CD14-positive monocyte (primary cell): ENCODE measurements around the gene BLVRB. TPM values are rescaled to one million over a fixed set of nuclear protein-coding genes. Genes with fewer than 3 reads are reported as not detected.

ENCODE experiments used
- DNase-seq, 3 donors: peaks; one replicate each; pipeline ENCODE4 v3.0.0-alpha.2; 2011 to 2022
- H2AFZ ChIP-seq: 2 replicates; pipeline ENCODE4 v1.6.0; 2012; ENCODE audit warnings: mild to moderate bottlenecking, low read depth, low read length, inconsistent platforms; ENCODE audit not compliant: insufficient read depth, poor library complexity, severe bottlenecking
- H3K27ac ChIP-seq, 2 donors: 1 replicate in 1 of 2; 2 replicates in 1 of 2; pipeline ENCODE4 v1.5.1; 2012 to 2013; ENCODE audit warnings: low read length in 2 of 2, control low read depth in 1 of 2, inconsistent platforms in 1 of 2, low read depth in 1 of 2, mild to moderate bottlenecking in 1 of 2
- H3K27me3 ChIP-seq, 2 donors: one replicate each; pipeline versions ENCODE4 v1.6.0 to v1.6.1; 2011 to 2013; ENCODE audit warnings: low read length in 2 of 2; ENCODE audit not compliant: control insufficient read depth in 2 of 2, insufficient read depth in 2 of 2
- H3K36me3 ChIP-seq, 2 donors: replicated peaks in 1 of 2; 1 replicate in 1 of 2; 2 replicates in 1 of 2; pipeline versions ENCODE4 v1.5.1 to v1.6.1; 2012 to 2013; ENCODE audit warnings: low read length in 2 of 2, control low read depth in 1 of 2, inconsistent platforms in 1 of 2, mild to moderate bottlenecking in 1 of 2; ENCODE audit not compliant: insufficient read depth in 2 of 2, control insufficient read depth in 1 of 2
- H3K4me1 ChIP-seq, 2 donors: 1 replicate in 1 of 2; 2 replicates in 1 of 2; pipeline versions ENCODE4 v1.5.1 to v1.6.1; 2012 to 2013; ENCODE audit warnings: low read length in 2 of 2, control low read depth in 1 of 2, inconsistent platforms in 1 of 2, mild to moderate bottlenecking in 1 of 2, moderate library complexity in 1 of 2; ENCODE audit not compliant: insufficient read depth in 2 of 2, control insufficient read depth in 1 of 2
- H3K4me2 ChIP-seq: replicated peaks from 2 replicates; pipeline ENCODE3; 2012; ENCODE audit warnings: low read length, moderate library complexity, mild to moderate bottlenecking; ENCODE audit not compliant: poor library complexity, severe bottlenecking; ENCODE audit errors: extremely low read depth
- H3K4me3 ChIP-seq, 3 experiments: fragments of 200-600 bp in 1 of 3; sonication (generic) in 1 of 3; replicated peaks in 1 of 3; 1 replicate in 2 of 3; 2 replicates in 1 of 3; pipeline ENCODE4 v1.5.1; 2011 to 2013; ENCODE audit warnings: low read length in 3 of 3, mild to moderate bottlenecking in 3 of 3, control low read depth in 2 of 3, low read depth in 2 of 3, inconsistent platforms in 1 of 3, moderate library complexity in 1 of 3
- H3K79me2 ChIP-seq: 2 replicates; pipeline ENCODE4 v1.6.0; 2012; ENCODE audit warnings: mild to moderate bottlenecking, control low read depth, inconsistent platforms, low read length, moderate library complexity; ENCODE audit not compliant: insufficient read depth
- H3K9ac ChIP-seq: 2 replicates; pipeline ENCODE4 v1.6.0; 2017; ENCODE audit warnings: low read length, mild to moderate bottlenecking; ENCODE audit not compliant: insufficient read depth, poor library complexity, severe bottlenecking
- H3K9me3 ChIP-seq, 2 donors: replicated peaks in 1 of 2; 1 replicate in 1 of 2; 2 replicates in 1 of 2; pipeline versions ENCODE4 v1.5.1 to v1.6.1; 2012 to 2013; ENCODE audit warnings: low read length in 2 of 2, control low read depth in 1 of 2; ENCODE audit not compliant: control insufficient read depth in 1 of 2, insufficient read depth in 1 of 2
- H4K20me1 ChIP-seq: 2 replicates; pipeline ENCODE4 v1.6.0; 2012; ENCODE audit warnings: mild to moderate bottlenecking, low read length, control low read depth, moderate library complexity; ENCODE audit not compliant: insufficient read depth
- H3K27ac Mint-ChIP-seq, 7 donors: one replicate each; pipeline ENCODE4 v1.8.0; 2020; ENCODE audit warnings: mild to moderate bottlenecking in 7 of 7, mixed read lengths in 7 of 7, moderate library complexity in 6 of 7, inconsistent platforms in 2 of 7
- H3K27me3 Mint-ChIP-seq, 3 donors: one replicate each; pipeline ENCODE4 v1.8.0; 2021 to 2022; ENCODE audit warnings: low read depth in 3 of 3, mild to moderate bottlenecking in 3 of 3, mixed read lengths in 3 of 3, moderate library complexity in 3 of 3, inconsistent platforms in 1 of 3
- H3K36me3 Mint-ChIP-seq, 2 donors: one replicate each; pipeline ENCODE4 v1.8.0; 2020; ENCODE audit warnings: mixed read lengths in 2 of 2, inconsistent platforms in 1 of 2, mild to moderate bottlenecking in 1 of 2
- H3K4me1 Mint-ChIP-seq: one replicate; pipeline ENCODE4 v1.8.0; 2020; ENCODE audit warnings: mild to moderate bottlenecking, mixed read lengths
- H3K4me3 Mint-ChIP-seq, 2 donors: one replicate each; pipeline ENCODE4 v1.8.0; 2020; ENCODE audit warnings: mild to moderate bottlenecking in 2 of 2, mixed read lengths in 2 of 2, moderate library complexity in 1 of 2
- H3K9me3 Mint-ChIP-seq, 7 donors: one replicate each; pipeline ENCODE4 v1.8.0; 2020 to 2022; ENCODE audit warnings: mixed read lengths in 7 of 7, mild to moderate bottlenecking in 6 of 7, moderate library complexity in 6 of 7, inconsistent platforms in 2 of 7
- WGBS: methylation state at CpG from one replicate; pipeline ENCODE4 v1.1.5; 2013; ENCODE audit warnings: missing lambda C conversion rate; ENCODE audit not compliant: insufficient coverage; 5-methylcytosine and 5-hydroxymethylcytosine counted together
- intact Hi-C, 2 donors: fragments of 100-400 bp; cut with micrococcal nuclease; formaldehyde crosslinking; loops; one replicate each; pipeline versions ENCODE4 v1.15.0 to v1.15.1; 2023
- polyA plus RNA-seq, 3 donors: library from polyadenylated mRNA; depleted of rRNA in 1 of 3; unstranded in 2 of 3; stranded (reverse) in 1 of 3; fragments of 300-500 nt in 2 of 3; fragments of >200 nt in 1 of 3; fragmentation: Illumina TruSeq in 2 of 3; gene quantifications; 1 replicate in 2 of 3; 2 replicates in 1 of 3; pipeline ENCODE4 v1.2.3, GENCODE V29; 2012 to 2021
- TF ChIP-seq, protein P1 (sequence below): fragments of 200-600 bp; IDR thresholded peaks from one replicate; pipeline ENCODE4 v1.8.0; 2022; ENCODE audit warnings: antibody characterized with exemption, mild to moderate bottlenecking

The BLVRB gene
- polyA plus RNA-seq, 3 donors = 299 to 625 (median 601) TPM

DNA sequence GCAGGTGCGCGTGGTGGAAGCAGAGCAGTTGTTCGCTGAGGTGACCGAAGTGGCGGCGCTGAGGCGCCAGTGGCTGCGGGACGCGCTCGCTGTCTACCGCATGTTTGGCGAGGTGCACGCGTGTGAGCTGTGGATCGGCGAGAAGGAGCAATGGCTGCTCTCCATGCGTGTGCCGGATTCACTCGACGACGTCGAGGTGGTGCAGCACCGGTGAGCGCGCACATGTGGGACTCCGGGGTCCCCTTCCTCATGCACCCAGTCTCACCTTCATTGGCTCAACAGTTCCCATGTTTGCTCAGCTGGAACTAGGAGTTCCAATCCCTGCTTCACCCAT lies 47.8 kb upstream of the BLVRB start:
- Histone ChIP-seq H3K4me3 (no peak overlapping the region), H3K9ac (no peak overlapping the region), H3K27me3 (peaks cover 17 to 62% of the 10 kb centered on the region in 2 donors), H3K4me1 (peaks cover 0 to 4% of the 10 kb centered on the region in 2 donors), H3K36me3 (no peaks in the 10 kb centered on the region), H3K4me2 (no peak overlapping the region), H2AFZ (no peak overlapping the region), H4K20me1 (no peaks in the 10 kb centered on the region), H3K79me2 (no peaks in the 10 kb centered on the region), H3K27ac (no peak overlapping the region), H3K9me3 (peaks cover 0 to 7% of the 10 kb centered on the region in 2 donors)
- intact Hi-C loops = no loop called here
- TF ChIP-seq, protein P1, sequence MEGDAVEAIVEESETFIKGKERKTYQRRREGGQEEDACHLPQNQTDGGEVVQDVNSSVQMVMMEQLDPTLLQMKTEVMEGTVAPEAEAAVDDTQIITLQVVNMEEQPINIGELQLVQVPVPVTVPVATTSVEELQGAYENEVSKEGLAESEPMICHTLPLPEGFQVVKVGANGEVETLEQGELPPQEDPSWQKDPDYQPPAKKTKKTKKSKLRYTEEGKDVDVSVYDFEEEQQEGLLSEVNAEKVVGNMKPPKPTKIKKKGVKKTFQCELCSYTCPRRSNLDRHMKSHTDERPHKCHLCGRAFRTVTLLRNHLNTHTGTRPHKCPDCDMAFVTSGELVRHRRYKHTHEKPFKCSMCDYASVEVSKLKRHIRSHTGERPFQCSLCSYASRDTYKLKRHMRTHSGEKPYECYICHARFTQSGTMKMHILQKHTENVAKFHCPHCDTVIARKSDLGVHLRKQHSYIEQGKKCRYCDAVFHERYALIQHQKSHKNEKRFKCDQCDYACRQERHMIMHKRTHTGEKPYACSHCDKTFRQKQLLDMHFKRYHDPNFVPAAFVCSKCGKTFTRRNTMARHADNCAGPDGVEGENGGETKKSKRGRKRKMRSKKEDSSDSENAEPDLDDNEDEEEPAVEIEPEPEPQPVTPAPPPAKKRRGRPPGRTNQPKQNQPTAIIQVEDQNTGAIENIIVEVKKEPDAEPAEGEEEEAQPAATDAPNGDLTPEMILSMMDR = no peak
- H3K4me3 Mint-ChIP-seq = peak overlapping the region in 1 of 2 donors; percentile 74
- H3K27ac Mint-ChIP-seq = no peak overlapping the region
- no peaks in the 10 kb centered on the region for H3K4me1 Mint-ChIP-seq
- 53% methylated on average over 27 of the region's 27 CpGs for WGBS
- H3K9me3 Mint-ChIP-seq = peaks cover 0 to 11% (median 2%) of the 10 kb centered on the region in 7 donors
- H3K27me3 Mint-ChIP-seq = peaks cover 65 to 80% (median 65%) of the 10 kb centered on the region in 3 donors
- peaks cover 0 to 5% of the 10 kb centered on the region in 2 donors for H3K36me3 Mint-ChIP-seq
- no peak for DNase-seq

GRCh38 chr19:40512473-40513344 lies 47.2 kb upstream of the BLVRB start:
- DNase-seq = no peak
- H4K20me1 ChIP-seq = no peaks in the 10 kb centered on the region
- intact Hi-C loops = no loop called here
- TF ChIP-seq, protein P1 = no peak
- H3K9me3 ChIP-seq = peaks cover 0 to 7% of the 10 kb centered on the region in 2 donors
- no peak overlapping the region for H2AFZ ChIP-seq
- H3K4me2 ChIP-seq = no peak overlapping the region
- H3K4me1 Mint-ChIP-seq = no peaks in the 10 kb centered on the region
- H3K79me2 ChIP-seq = no peaks in the 10 kb centered on the region
- H3K4me1 ChIP-seq = peaks cover 0 to 4% of the 10 kb centered on the region in 2 donors
- H3K27ac ChIP-seq = no peak overlapping the region
- 8% methylated on average over 105 of the region's 105 CpGs for WGBS
- no peak overlapping the region for H3K9ac ChIP-seq
- peaks cover 60 to 78% (median 66%) of the 10 kb centered on the region in 3 donors for H3K27me3 Mint-ChIP-seq
- peaks cover 0 to 5% of the 10 kb centered on the region in 2 donors for H3K36me3 Mint-ChIP-seq
- peaks cover 17 to 60% of the 10 kb centered on the region in 2 donors for H3K27me3 ChIP-seq
- no peaks in the 10 kb centered on the region for H3K36me3 ChIP-seq
- H3K4me3 Mint-ChIP-seq = peak overlapping the region in 1 of 2 donors; percentile 74
- no peak overlapping the region for H3K4me3 ChIP-seq
- no peak overlapping the region for H3K27ac Mint-ChIP-seq
- H3K9me3 Mint-ChIP-seq = peaks cover 0 to 11% (median 2%) of the 10 kb centered on the region in 7 donors
